PC-9 (cell line): ENCODE measurements around the gene NUP50. TPM values are rescaled to one million over a fixed set of nuclear protein-coding genes. Genes with fewer than 3 reads are reported as not detected.

ENCODE experiments used
- Bru-seq: library from RNA; stranded (reverse); fragments of 400-500 nt; gene quantifications from one replicate; lab custom pipeline; 2021; lab: Mats Ljungman, UMichigan
- BruChase-seq, 2 experiments: library from RNA; stranded (reverse); fragments of 400-500 nt; gene quantifications; one replicate each; lab custom pipeline; 2021; lab: Mats Ljungman, UMichigan
- BruUV-seq: library from RNA; stranded (reverse); fragments of 400-500 nt; replicated peaks from 2 replicates; lab custom pipeline; 2021; lab: Mats Ljungman, UMichigan
- CTCF ChIA-PET: fragments of 300-600 bp; sonication (Branson Sonifier 250); formaldehyde crosslinking; loops from one replicate; lab custom pipeline; 2022; ENCODE audit warnings: antibody characterized with exemption; lab: Charles Lee
- POLR2A ChIA-PET: fragments of 300-600 bp; sonication (Branson Sonifier 250); formaldehyde crosslinking; loops from one replicate; lab custom pipeline; 2022; ENCODE audit warnings: antibody characterized with exemption; ENCODE audit not compliant: unreplicated experiment; lab: Charles Lee
- DNase-seq, 2 experiments: peaks; one replicate each; pipeline versions ENCODE4 v3.0.0 to v3.0.0-alpha.2; 2015 to 2022; ENCODE audit warnings: mixed read lengths in 1 of 2
- H2AFZ ChIP-seq: fragments of 200-600 bp; sonication (generic); 2 replicates; pipeline ENCODE4 v1.8.1; 2017; ENCODE audit warnings: antibody characterized with exemption
- H3F3A ChIP-seq: fragments of 200-600 bp; sonication (generic); 2 replicates; pipeline ENCODE4 v1.8.1; 2017; ENCODE audit warnings: antibody characterized with exemption, mild to moderate bottlenecking, low read depth; ENCODE audit not compliant: insufficient read depth
- H3K27ac ChIP-seq: fragments of 200-600 bp; sonication (generic); 2 replicates; pipeline ENCODE4 v1.6.1; 2016; ENCODE audit warnings: mixed run types
- H3K27me3 ChIP-seq: fragments of 200-600 bp; sonication (generic); 2 replicates; pipeline ENCODE4 v1.6.1; 2016; ENCODE audit warnings: low read depth, mixed run types; ENCODE audit not compliant: insufficient read depth
- H3K36me3 ChIP-seq: fragments of 200-600 bp; sonication (generic); 2 replicates; pipeline ENCODE4 v1.6.1; 2016; ENCODE audit warnings: low read depth, mixed run types
- H3K4me1 ChIP-seq: fragments of 200-600 bp; sonication (generic); replicated peaks from 2 replicates; pipeline ENCODE4 v1.6.1; 2016; ENCODE audit warnings: mixed run types; ENCODE audit not compliant: insufficient read depth
- H3K4me2 ChIP-seq: fragments of 200-600 bp; sonication (generic); 2 replicates; pipeline ENCODE4 v1.6.1; 2017; ENCODE audit warnings: mixed run types
- H3K4me3 ChIP-seq: fragments of 200-600 bp; sonication (generic); 2 replicates; pipeline ENCODE4 v1.6.1; 2016; ENCODE audit warnings: mixed run types
- H3K79me2 ChIP-seq: fragments of 200-600 bp; sonication (generic); 2 replicates; pipeline ENCODE4 v1.6.1; 2017; ENCODE audit warnings: low read depth, mixed run types
- H3K9me2 ChIP-seq: fragments of 200-600 bp; sonication (generic); 2 replicates; pipeline ENCODE4 v1.8.1; 2017; ENCODE audit warnings: mild to moderate bottlenecking; ENCODE audit not compliant: insufficient read depth
- H3K9me3 ChIP-seq: fragments of 200-600 bp; sonication (generic); 2 replicates; pipeline ENCODE4 v1.8.1; 2016; ENCODE audit warnings: low read depth; ENCODE audit not compliant: insufficient read depth
- H4K20me1 ChIP-seq: fragments of 200-600 bp; sonication (generic); 2 replicates; pipeline ENCODE4 v1.8.1; 2017; ENCODE audit not compliant: insufficient read depth
- CTCF ChIP-seq: fragments of 200-600 bp; sonication (generic); conservative IDR thresholded peaks from 2 replicates; pipeline ENCODE4 v1.6.1; 2017; ENCODE audit warnings: mixed run types, antibody characterized with exemption, mild to moderate bottlenecking, moderate library complexity
- EZH2 ChIP-seq: fragments of 200-600 bp; sonication (generic); IDR thresholded peaks from 2 replicates; pipeline ENCODE4 v1.8.0; 2017; ENCODE audit warnings: antibody characterized with exemption, low read depth
- intact Hi-C: fragments of 100-400 bp; cut with micrococcal nuclease; formaldehyde crosslinking; loops from one replicate; pipeline ENCODE4 v1.10.0; 2022; ENCODE audit not compliant: unreplicated experiment
- long read RNA-seq: library from polyadenylated mRNA; stranded (forward); transcript quantifications from one replicate; pipeline ENCODE4 v2.0.0, GENCODE V29; 2022
- total RNA-seq: library from RNA; stranded (reverse); gene quantifications from 2 replicates; pipeline ENCODE4 v1.2.3, GENCODE V29; 2021

The NUP50 gene
- total RNA-seq (84.0 and 118 TPM in 2 replicates), Bru-seq, nascent RNA (percentile 92 among the genes with signal in this experiment), BruChase-seq, experiment 1, labeled RNA remaining after a 2-hour chase (percentile 97 among the genes with signal in this experiment), BruChase-seq, experiment 2, labeled RNA remaining after a 6-hour chase (percentile 96 among the genes with signal in this experiment)
- long read RNA-seq, full-length matches to known transcripts = 58 of 92 reads
- long read RNA-seq, partial matches to known transcripts = 8 of 92 reads
- long read RNA-seq, other reads (novel, unspliced or antisense) = 26 of 92 reads

GRCh38 chr22:45163451-45164269 lies at the start of gene NUP50:
Gene NUP50, plus strand, starts transcription at chr22:45163925. Its CDS starts 4,253 bp downstream, at chr22:45168178.
- Histone ChIP-seq H3K9me3 (no peaks in the 10 kb centered on the region), H2AFZ (peak within 1 kb of the TSS; percentile 95), H3F3A (peaks cover 38% of the 10 kb centered on the region), H4K20me1 (no peaks in the 10 kb centered on the region; the same call in 1 of the 2 replicates), H3K4me1 (peaks cover 28% of the 10 kb centered on the region), H3K27ac (peak within 1 kb of the TSS; percentile 84), H3K4me2 (peak within 1 kb of the TSS; percentile 100), H3K27me3 (no peaks in the 10 kb centered on the region), H3K9me2 (no peaks in the 10 kb centered on the region), H3K36me3 (peaks cover 20% of the 10 kb centered on the region; the same call in 1 of the 2 replicates), H3K79me2 (peaks cover 73% of the 10 kb centered on the region), H3K4me3 (peak within 1 kb of the TSS; percentile 88)
- ChIA-PET POLR2A (interaction anchor here (0.5 to 0.7 kb wide), 6 partner anchors 20 to 412 kb away, joined by 3 to 18 read pairs (median 5); partner anchors contain the start of gene ARHGAP8), CTCF (no interaction called here)
- BruUV-seq = no TSS peak
- intact Hi-C loops = loop anchor here (10.0 kb wide), 1 partner anchor 81 kb away; the partner anchor contains the start of gene KIAA0930
- no peak for TF ChIP-seq EZH2
- no peak for TF ChIP-seq CTCF
- DNase-seq = peak; percentile 90 to 98

- no peaks in the 10 kb centered on the region for H3K9me3 ChIP-seq
- H3K79me2 ChIP-seq = no peaks in the 10 kb centered on the region
- H3K9me2 ChIP-seq = no peaks in the 10 kb centered on the region
- no peaks in the 10 kb centered on the region for H3F3A ChIP-seq
- no TSS peak for BruUV-seq
- no peaks in the 10 kb centered on the region for H3K36me3 ChIP-seq
- H3K27me3 ChIP-seq = peaks cover 25% of the 10 kb centered on the region
- H3K4me2 ChIP-seq = no peak overlapping the region
- no peaks in the 10 kb centered on the region for H3K4me1 ChIP-seq
- H2AFZ ChIP-seq = no peak overlapping the region
- no peaks in the 10 kb centered on the region for H4K20me1 ChIP-seq
- ChIA-PET CTCF (no interaction called here), POLR2A (no interaction called here)
- DNase-seq = no peak
- no peak overlapping the region for H3K4me3 ChIP-seq
- TF ChIP-seq EZH2 (no peak), CTCF (no peak)
- no peak overlapping the region for H3K27ac ChIP-seq
- intact Hi-C loops = no loop called here
These were observed 43.3 kb upstream of the NUP50 start for GRCh38 chr22:45120440-45120839.

GRCh38 chr22:45120931-45121330 lies 42.8 kb upstream of the NUP50 start:
- H3K79me2 ChIP-seq = no peaks in the 10 kb centered on the region
- H4K20me1 ChIP-seq = no peaks in the 10 kb centered on the region
- no peaks in the 10 kb centered on the region for H3F3A ChIP-seq
- H3K9me2 ChIP-seq = no peaks in the 10 kb centered on the region
- peaks cover 23% of the 10 kb centered on the region for H3K27me3 ChIP-seq
- no peak overlapping the region for H3K4me3 ChIP-seq
- no peak overlapping the region for H2AFZ ChIP-seq
- intact Hi-C loops = no loop called here
- no peak for DNase-seq
- ChIA-PET CTCF (no interaction called here), POLR2A (no interaction called here)
- H3K4me2 ChIP-seq = no peak overlapping the region
- H3K27ac ChIP-seq = no peak overlapping the region
- TF ChIP-seq EZH2 = no peak
- no TSS peak for BruUV-seq
- H3K36me3 ChIP-seq = no peaks in the 10 kb centered on the region
- H3K4me1 ChIP-seq = no peaks in the 10 kb centered on the region
- H3K9me3 ChIP-seq = no peaks in the 10 kb centered on the region
